HG03066 (cell line): ENCODE results near the gene RCSD1.
A peak's percentile ranks its signal among the peaks of the same experiment; 100 is the strongest.
"Not testable (repeated sequence)": the region's sequence is repeated elsewhere in the genome, so short reads cannot be mapped to it uniquely, and the experiment has no call there.

Experiments
- ATAC-seq: cut with Tn5 transposase; IDR thresholded peaks from one replicate; pipeline ENCODE4 v1.9.1; 2021; ENCODE audit warnings: low read depth; ENCODE audit not compliant: unreplicated experiment

RCSD1 gene

GRCh38 chr1:167710836-167711235 lies 80.8 kb downstream of the RCSD1 start:
- no peak for ATAC-seq

DNA sequence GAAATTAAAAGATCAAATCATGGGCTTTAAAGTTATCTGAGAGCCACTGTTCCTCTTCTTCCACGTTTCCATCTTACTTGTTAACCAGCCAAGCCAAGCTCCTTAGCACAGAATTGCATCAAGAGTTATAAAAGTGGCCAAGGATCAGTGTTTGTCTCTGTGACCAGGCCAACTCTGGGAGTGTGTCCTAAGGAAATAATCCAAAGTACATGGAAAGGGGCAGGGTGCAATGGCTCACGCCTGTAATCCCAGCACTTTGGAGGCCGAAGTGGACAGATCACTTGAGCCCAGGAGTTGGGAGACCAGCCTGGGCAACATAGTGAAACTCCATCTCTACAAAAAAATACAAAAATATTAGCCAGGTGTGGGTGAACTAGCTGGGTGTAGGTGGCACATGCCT lies 81.8 kb downstream of the RCSD1 start:
- no peak for ATAC-seq

- ATAC-seq: no peak
Measured at GRCh38 chr1:167713330-167714081, 83.5 kb downstream of the RCSD1 start.

GRCh38 chr1:167714098-167714438 lies 84.0 kb downstream of the RCSD1 start:
- peak; percentile 50 for ATAC-seq

DNA sequence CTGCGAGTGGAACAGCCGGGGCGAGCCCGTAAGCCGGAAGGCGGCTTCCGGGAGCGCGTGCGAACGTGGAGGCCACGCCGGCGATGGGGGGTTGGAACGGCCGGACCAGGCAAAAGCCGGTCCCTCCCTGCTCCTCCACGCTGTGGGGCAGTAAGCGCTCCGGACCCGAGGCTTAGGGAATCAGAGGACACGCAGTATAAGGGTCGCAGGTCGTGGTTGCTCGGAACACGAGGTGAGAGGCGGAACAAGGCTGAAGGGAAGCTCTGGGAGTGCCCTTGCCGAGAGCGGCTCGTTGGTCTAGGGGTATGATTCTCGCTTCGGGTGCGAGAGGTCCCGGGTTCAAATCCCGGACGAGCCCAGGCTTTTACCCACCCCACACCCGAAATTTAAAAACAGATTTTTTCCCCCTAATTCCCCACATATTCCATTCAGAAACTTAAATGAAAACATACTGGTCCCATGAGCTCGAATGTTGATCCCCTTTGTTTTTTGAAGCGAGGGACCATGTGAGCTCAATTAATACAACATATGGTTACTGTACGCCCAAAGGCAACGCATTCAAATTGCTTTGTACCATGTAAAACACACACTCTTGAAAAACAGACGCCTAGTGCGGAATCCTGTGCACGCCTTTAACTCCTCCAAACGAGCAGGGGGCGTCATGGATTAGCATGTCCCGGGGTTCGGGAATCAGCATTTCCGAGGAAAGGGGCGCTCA lies 84.6 kb downstream of the RCSD1 start:
- ATAC-seq: peak; percentile 53

DNA sequence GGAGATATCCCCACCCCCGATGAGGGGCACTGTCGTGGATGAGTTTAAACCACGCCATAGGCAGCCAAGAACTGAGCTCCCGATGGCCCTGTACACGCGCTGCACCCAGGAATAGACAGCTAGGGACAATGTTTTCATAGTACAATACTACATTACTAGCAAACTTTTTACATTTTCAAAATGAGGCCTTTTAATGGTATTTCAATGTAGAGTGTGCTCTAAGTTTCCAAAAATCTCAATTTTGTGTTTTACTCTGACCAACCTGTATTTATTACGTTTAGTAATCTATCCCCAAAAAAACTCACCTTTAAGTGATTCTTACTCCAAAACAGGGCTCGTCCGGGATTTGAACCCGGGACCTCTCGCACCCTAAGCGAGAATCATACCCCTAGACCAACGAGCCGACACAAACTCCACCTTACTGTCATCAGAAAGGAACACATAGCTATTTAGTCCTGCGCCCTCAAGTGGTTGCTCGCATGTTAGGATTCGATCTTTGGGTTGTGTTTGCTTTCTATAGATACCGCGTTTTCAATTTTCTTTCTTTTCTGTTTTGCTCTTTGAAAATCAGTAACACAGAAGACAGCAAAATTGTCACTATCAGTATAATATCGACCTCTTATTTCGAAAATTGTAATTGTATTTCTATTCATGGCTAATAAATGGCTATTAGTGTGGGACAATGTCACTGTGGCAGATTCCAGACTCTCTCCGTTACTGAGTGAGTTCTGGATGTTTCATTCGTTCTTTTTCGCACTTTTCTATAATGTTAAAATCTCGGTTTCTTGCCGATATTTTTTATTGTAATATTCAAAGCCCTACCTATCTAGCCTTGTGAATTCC lies 85.3 kb downstream of the RCSD1 start:
- peak; percentile 23 for ATAC-seq

- no peak for ATAC-seq
Measured at GRCh38 chr1:167716000-167716271, 85.9 kb downstream of the RCSD1 start.

- no peak for ATAC-seq
Measured at GRCh38 chr1:167717351-167717750, 87.3 kb downstream of the RCSD1 start.

DNA sequence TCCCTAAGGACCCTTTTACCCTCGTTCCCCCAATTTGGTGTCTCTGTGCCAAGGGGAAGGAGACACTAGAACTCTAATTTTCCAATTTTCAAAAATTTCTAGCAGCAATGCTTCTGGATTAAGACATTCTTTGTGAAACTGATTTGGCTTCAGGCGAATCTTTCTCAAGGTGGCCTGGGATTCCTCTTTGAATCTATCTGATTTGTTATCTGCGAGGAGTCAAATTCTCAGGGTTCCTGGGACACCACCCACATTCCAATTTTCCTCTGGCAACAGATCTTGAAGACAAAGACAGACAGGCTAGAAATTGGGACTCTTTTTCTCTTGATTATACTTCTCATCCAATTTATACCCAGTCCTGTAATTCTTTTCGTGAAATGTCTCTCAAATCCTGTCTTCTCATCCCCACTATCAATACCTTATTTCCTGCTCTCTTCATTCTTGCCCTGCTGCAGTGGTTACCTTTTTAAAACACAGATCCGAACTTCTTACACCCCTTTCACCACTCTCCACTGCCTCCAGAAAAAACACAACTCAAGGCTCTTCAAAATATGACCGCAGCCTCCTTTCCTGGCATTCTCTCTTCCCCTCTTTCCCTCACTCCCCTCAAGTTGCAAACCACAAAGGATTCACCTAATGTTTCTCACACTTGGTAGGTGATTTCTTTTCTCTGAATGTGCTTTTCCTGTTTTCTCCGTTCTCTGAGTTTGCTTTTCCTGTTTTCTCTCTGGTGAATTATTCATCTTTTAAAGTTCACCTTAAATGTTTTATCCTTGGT lies 89.1 kb downstream of the RCSD1 start:
- no peak for ATAC-seq

GRCh38 chr1:167719715-167720421 lies 89.8 kb downstream of the RCSD1 start:
- ATAC-seq: not testable (repeated sequence)

GRCh38 chr1:167720965-167721616 lies 91.1 kb downstream of the RCSD1 start:
- ATAC-seq: peak; percentile 3

GRCh38 chr1:167721617-167722151 lies 91.7 kb downstream of the RCSD1 start, which contains the start of gene MPZL1:
Gene MPZL1, plus strand, starts transcription at chr1:167721982. Its CDS starts 170 bp downstream, at chr1:167722152.
- peak; percentile 87 for ATAC-seq

GRCh38 chr1:167722152-167722869 lies 92.3 kb downstream of the RCSD1 start:
- ATAC-seq: peak; percentile 29

DNA sequence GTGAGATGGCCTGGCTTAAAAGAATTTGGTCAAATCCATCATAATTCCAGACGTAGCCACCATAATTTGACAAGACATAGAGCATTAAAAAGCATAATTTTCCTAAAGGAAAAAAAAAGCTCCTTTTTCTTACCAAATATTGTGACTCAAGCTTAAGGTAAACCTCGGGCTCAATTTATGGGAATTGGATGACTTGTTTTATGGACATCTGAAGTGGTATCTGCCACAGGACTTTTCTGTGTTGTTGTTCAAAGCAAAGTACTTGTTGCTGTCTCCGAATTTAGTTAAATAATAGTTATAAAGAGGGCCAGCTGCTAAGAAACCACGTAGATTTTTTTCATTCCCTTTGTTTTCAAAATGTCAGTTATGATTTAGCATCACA lies 92.8 kb downstream of the RCSD1 start:
- ATAC-seq: no peak

DNA sequence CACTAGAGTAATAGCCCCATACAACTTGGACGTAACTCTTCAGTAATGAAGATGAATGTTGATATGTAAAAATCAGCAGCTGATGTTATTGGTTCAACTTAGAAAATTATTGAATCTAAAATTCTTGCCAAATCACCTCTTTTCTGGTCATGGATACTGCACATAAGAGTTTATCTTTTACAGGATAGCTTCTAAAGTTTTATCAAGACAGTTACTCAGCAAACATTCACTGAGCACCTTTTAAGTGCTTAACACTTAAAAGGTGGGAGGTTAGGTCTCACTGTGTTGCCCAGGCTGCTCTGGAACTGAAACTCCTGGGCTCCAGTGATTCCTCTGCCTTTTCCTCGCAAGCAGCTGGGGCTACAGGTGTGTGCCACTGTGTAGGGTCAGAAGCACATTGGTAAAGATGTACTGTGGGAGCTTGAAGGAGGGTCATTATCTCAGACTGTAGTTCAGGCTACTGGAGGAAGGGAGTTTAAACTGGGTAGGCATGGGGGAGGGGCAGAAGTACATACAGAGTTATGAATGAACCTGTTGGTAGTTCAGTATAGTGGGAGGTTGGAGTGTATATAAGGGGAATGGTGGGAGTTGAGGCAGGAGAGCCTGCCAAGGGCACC lies 93.8 kb downstream of the RCSD1 start:
- no peak for ATAC-seq

GRCh38 chr1:167726008-167726407 lies 96.0 kb downstream of the RCSD1 start:
- ATAC-seq: no peak

DNA sequence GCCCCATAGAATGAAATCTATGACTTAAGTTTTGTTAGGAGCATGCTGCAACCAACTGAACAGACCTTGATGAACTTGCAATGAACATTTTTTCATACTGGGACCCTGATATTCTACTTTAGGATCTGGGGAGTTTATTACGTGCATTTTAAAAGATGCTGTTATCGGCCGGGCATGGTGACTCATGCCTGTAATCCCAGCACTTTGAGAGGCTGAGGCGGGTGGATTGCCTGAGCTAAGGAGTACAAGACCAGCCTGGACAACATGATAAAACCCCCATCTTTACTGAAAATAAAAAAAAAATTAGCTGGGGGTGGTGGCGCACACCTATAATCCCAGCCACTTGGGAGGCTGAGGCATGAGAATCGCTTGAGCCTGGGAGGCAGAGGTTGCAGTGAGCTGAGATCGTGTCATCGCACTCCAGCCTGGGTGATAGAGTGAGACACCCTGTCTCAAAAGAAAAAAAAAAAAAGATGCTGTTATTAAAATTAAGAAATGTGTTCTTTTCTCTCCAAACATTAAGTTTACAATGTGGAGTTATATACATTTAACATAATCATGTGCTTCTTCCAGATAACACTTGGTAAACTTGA lies 98.9 kb downstream of the RCSD1 start:
- ATAC-seq: no peak

DNA sequence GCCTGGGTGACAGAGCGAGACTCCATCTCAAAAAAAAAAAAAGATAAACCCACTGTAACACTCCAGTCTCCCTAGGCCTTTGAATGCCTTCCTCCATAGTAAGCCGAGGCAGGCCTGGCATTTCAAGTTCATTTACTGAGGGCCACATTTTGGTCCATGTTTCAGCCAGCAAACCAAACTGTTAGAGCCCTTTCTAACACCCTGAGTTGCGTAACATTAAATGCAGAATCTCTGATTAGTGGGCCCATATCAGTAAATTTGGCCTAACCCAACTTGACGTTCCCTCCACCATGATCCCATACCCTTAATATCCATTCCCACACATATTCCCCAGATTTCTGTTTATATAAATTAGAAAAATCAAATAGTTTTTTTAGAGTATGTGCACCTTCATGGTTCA lies 104.2 kb downstream of the RCSD1 start:
- no peak for ATAC-seq
